ENCODE data around the gene SLC24A4.

The SLC24A4 gene

GRCh38 chr14:92441751-92442504, 119.0 kb downstream of the SLC24A4 start:
- DNase-seq: no peak

DNA sequence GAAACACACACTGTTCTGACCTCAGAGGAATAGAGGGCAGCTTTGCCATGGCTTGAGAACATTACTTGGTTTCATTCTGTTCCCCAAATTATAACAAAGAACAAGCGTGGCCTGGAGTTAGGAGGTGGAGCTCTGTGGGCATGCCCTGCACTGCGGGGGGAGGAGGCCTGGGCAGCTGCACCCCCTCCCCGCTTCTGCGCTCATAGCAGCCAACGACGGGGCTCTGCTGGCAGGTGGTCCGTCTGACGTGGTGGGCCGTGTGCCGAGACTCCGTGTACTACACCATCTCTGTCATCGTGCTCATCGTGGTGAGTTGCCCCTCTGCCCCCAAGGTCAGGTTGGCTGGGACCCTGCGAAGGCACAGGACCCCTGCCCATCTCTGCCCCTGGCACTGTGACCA, 120.2 kb downstream of the SLC24A4 start:
- DNase-seq: no peak

DNA sequence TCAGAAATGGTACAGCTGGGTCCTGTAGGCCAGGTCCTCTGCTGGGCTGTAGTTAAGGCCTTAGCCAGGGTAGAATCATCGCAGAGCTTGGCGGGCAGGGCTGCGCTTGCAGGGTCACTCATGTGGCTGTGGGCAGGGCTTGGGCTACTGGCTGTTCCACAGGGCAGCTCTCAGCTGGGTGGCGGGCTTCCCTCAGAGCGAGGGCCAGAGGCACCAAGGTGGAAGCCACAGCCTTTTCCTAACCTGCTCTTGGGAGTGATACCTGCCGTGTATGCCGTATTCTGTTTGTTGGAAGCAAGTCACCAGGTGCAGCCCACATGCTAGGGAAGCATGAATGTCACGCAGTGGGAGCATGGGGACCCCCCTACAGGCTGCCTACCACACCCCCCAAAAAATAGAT, 120.8 kb downstream of the SLC24A4 start:
- no peak for DNase-seq

DNA sequence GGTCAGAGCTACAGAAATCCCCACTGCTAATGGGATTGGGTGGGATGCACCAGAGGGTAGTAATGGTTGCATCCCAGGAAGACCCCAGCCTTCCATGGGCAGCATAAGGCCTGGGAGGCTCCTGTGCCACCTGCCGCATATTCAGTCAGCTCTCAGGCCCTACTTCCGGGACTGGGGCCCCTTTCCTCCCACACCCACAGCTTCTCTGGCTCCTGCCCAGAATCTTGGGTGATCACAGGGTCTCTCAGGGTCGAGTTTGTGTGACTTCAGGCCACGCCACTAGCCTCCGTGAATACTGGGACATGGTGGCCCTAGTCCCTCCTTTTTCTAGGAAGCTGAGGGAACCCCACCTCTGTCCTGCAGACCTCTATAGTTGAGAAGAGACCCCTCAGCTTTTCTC, 123.8 kb downstream of the SLC24A4 start:
- no peak for DNase-seq

GRCh38 chr14:92447416-92448197, 124.6 kb downstream of the SLC24A4 start:
- DNase-seq: no peak

GRCh38 chr14:92448786-92449185, 125.8 kb downstream of the SLC24A4 start:
- DNase-seq: no peak

GRCh38 chr14:92449404-92450181, 126.6 kb downstream of the SLC24A4 start:
- no peak for DNase-seq

DNA sequence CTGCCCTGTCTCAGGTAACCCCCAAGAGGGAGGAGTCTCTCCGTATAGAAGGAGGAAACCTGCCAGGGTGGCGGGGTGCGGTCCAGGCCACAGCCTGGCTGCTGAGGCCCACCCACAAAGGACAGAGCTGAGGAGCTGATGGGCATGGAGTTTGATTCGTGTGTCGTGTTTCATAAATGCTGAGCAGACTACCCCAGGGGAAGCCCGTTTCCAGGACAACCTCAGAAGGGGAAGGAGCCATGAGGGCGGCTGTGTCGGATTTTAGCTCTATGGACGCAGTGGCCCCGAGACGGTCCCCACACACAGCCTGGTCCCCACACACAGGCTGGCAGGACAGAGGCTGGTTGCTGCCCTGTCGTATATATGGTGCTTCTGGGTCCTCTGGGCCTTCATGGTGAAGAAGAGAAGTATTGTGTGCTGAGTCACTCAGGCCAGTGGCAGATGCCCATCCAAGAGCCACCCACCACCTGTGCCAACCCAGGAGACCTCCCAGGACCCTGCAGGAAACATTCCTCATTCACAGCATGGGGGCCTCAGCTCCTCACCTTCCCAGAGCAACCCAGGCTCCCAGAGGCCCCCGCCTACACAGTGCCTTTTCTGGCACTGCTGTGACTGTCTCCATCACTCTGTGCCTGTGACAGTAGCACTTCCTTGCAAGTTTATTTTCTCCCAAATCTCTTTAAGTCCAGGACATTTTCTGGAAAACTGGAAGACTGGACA, 127.5 kb downstream of the SLC24A4 start:
- no peak for DNase-seq

GRCh38 chr14:92451245-92451644, 128.3 kb downstream of the SLC24A4 start:
- DNase-seq: no peak

GRCh38 chr14:92451755-92452154, 128.8 kb downstream of the SLC24A4 start:
- no peak for DNase-seq

DNA sequence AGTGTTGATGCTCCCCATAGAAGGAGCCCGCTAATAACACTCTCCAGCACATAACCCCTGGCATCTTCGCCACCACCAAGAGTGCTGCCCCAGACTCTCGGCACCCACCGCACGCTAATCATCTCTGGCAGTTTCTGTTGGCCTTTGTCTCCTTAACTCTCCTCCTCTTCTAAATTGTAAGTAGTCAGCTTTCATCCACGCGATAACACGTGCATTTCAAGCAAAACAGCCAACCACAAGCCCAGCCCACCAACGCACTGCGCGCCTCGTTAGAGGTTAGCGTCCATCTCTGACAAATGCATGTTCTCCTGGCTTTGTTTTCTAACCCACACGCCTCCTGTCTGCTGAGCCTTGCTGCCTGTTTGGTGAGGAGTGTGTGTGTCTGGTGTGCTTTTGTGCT, 129.5 kb downstream of the SLC24A4 start:
- no peak for DNase-seq

DNA sequence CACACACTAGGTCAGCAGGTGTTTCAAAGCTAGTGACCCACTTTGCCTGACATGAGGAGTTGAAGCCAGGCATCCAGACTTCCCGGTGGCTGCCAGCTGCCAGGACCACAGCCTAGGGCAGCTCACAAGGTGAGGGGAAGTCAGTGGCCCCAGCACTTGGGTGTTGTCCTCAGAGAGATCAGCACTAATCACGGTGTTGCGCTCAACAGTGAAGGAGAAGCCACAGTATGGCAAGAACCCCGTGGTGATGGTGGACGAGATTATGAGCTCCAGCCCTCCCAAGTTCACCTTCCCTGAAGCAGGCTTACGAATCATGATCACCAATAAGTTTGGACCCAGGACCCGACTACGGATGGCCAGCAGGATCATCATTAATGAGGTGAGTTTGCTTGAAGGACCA, 130.7 kb downstream of the SLC24A4 start:
- no peak for DNase-seq

GRCh38 chr14:92455231-92455630, 132.3 kb downstream of the SLC24A4 start:
- DNase-seq: no peak

GRCh38 chr14:92456215-92457015, 133.4 kb downstream of the SLC24A4 start:
- peak; percentile 62 for DNase-seq

GRCh38 chr14:92457016-92457565, 134.1 kb downstream of the SLC24A4 start:
- no peak for DNase-seq

DNA sequence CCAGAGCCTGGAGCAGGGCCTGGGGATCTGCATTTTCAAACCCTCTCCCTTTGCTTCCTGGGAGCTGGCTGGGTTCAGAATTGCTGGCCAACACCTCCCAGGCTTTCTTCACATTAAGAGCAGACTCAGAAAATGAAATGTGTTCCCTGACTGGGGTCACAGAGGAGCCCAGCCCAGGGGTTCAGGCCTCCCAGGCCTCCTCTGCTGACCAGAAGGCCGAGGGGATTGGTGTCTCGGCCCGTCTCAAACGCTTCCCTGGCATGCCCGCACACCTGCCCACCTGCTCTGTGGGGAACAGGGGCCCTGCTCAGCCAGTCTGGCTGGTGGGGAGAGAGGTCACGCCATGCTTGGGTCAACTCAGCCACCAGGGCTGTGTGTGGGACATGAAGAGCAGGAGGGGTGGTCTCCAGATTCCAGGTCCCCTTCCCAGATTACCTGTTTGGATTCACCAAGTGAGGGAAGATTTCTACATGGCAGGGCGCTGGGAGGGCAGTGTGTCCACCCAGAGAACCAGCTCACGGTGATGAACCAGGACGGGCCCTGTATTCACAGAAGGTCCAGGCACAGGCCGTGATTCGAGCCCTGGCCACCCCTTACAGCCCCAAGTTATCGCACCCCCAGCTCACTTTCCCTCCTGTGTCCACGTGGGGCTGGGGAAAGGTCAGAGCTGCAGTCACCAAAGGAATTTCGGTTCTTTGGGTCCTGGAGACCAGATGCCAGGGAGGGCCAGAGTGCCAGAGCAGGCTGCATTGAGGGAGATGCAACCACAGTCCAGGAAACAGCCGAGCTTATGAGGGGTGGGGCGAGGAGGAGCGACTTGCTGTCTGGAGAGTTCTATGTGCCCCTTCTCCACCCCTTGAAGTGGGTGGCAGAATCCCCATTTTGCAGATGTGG, 135.4 kb downstream of the SLC24A4 start:
- no peak for DNase-seq

DNA sequence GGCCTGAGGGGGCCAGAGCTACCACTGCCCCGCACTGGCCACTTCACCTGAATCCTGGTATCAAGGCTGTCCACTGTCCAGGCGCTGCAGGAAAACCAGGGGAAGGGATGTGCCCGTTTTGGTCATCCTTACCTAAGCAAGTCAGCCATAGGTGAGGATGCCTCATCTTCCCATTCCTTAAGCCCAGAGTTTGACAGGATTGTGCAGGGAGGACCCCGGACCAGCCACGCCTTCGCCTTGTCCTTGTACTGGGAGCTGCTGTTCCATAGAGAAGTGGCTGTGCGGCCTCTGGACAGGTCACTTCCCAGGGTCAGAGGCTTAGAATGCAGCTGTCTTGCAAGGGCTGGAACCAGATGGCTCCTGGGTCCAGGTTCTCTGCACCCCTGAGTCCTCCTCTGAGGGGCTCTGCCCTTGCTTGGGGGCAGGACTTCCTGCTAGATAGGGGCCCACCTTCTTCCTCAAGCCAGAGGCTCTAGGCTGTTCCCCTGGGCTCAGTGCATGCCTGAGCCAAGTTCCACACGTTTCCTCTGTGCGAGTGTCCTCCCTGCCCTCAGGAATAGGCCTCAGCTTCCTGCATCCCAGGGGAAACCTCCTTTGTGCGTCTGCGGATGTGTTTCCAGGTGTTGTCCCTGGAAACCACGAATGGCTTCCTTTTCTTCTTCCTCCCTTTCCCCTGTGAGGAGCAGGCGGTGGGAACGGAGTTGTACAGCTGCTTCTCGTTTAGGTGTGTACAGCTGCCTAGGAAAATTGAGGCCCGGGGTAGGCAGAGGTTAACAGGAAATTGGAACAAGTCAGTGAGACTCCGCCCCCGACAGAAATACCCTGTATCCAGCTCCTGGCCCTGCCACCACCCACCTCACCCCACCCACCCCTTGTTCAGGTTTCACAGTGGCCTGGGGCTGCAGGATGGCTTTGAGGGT, 136.3 kb downstream of the SLC24A4 start:
- DNase-seq: peak; percentile 58

- no peak for DNase-seq
These were observed 137.0 kb downstream of the SLC24A4 start for GRCh38 chr14:92459950-92460421.

DNA sequence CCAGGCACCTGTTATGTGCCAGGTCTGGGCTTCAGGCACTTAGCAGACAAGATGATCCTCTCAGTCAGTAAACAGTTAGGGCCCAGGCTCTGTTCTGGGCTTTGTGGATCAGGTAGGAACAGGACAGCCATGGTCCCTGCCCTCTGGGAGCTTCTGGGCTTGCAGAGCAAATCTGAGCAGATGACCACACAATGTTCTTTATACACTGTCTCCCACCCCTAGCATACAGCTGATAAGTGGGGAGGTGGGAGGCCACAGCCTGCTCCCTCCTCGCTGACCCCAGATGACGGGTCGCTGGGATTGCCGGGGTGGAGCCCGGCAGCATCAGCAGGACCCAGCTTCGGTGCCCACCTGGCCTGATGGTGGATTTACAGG, 137.6 kb downstream of the SLC24A4 start:
- no peak for DNase-seq

Measured in COR-L47 (cell line).